GM18951 (cell line): ENCODE measurements around the gene JADE3.
"Not testable (repeated sequence)": the region's sequence is repeated elsewhere in the genome, so short reads cannot be mapped to it uniquely, and the experiment has no call there.

ENCODE experiments used
- POLR2A ChIP-seq: IDR thresholded peaks from 4 replicates; pipeline ENCODE4 v1.6.1; 2011; ENCODE audit warnings: mild to moderate bottlenecking; ENCODE audit not compliant: insufficient read length, insufficient read depth; ENCODE audit errors: extremely low read depth
- in situ Hi-C: fragments of 300-500 bp; cut with MboI; formaldehyde crosslinking; loops from one replicate; pipeline ENCODE4 v1.12.0; 2022; ENCODE audit warnings: low sequenced_read_pairs, mixed read lengths, inconsistent platforms; ENCODE audit not compliant: unreplicated experiment

JADE3 gene

GRCh38 chrX:46912603-46913491, 626 bp downstream of the JADE3 start:
- in situ Hi-C loops = no loop called here
- TF ChIP-seq POLR2A = no peak

- TF ChIP-seq POLR2A = no peak
- in situ Hi-C loops = no loop called here
Measured at GRCh38 chrX:46913667-46914066, 1.4 kb downstream of the JADE3 start.

GRCh38 chrX:46916273-46916672, 4.1 kb downstream of the JADE3 start:
- in situ Hi-C loops = no loop called here

GRCh38 chrX:46917622-46918021, 5.4 kb downstream of the JADE3 start:
- no peak for TF ChIP-seq POLR2A
- in situ Hi-C loops = no loop called here

More at GRCh38 chrX:46916273-46916672, 4.1 kb downstream of the JADE3 start:
- no peak for TF ChIP-seq POLR2A

GRCh38 chrX:46918434-46918833, 6.2 kb downstream of the JADE3 start:
- no peak for TF ChIP-seq POLR2A
- in situ Hi-C loops = no loop called here

- TF ChIP-seq POLR2A = no peak
- in situ Hi-C loops = no loop called here
Measured at GRCh38 chrX:46920235-46920634, 8.0 kb downstream of the JADE3 start.

GRCh38 chrX:46922611-46923010, 10.4 kb downstream of the JADE3 start:
- TF ChIP-seq POLR2A = no peak
- in situ Hi-C loops = no loop called here

GRCh38 chrX:46927718-46928117, 15.5 kb downstream of the JADE3 start:
- in situ Hi-C loops = no loop called here
- no peak for TF ChIP-seq POLR2A

- in situ Hi-C loops = no loop called here
- no peak for TF ChIP-seq POLR2A
Measured at GRCh38 chrX:46929439-46930261, 17.4 kb downstream of the JADE3 start.

- in situ Hi-C loops = no loop called here
- no peak for TF ChIP-seq POLR2A
Measured at GRCh38 chrX:46935295-46935694, 23.1 kb downstream of the JADE3 start.

- in situ Hi-C loops = no loop called here
Measured at GRCh38 chrX:46938589-46938988, 26.4 kb downstream of the JADE3 start.

GRCh38 chrX:46941341-46941740, 29.1 kb downstream of the JADE3 start:
- in situ Hi-C loops = no loop called here
- TF ChIP-seq POLR2A = no peak

More at GRCh38 chrX:46938589-46938988, 26.4 kb downstream of the JADE3 start:
- no peak for TF ChIP-seq POLR2A

GRCh38 chrX:46953137-46953527, 40.9 kb downstream of the JADE3 start:
- in situ Hi-C loops = no loop called here
- TF ChIP-seq POLR2A = no peak

- no peak for TF ChIP-seq POLR2A
- in situ Hi-C loops = no loop called here
Measured at GRCh38 chrX:46953597-46953996, 41.4 kb downstream of the JADE3 start.

GRCh38 chrX:46954716-46955115, 42.5 kb downstream of the JADE3 start:
- in situ Hi-C loops = no loop called here
- TF ChIP-seq POLR2A = no peak

GRCh38 chrX:46956589-46956988, 44.4 kb downstream of the JADE3 start:
- in situ Hi-C loops = not testable (repeated sequence)
